Measurements from ENCODE around the gene RDH8. TPM values are rescaled to one million over a fixed set of nuclear protein-coding genes. Genes with fewer than 3 reads are reported as not detected.

The RDH8 gene
- total and polyA plus RNA-seq, 2 of the 4 experiments (the other 2 are of a cell fraction) = 0.18 TPM; not detected in 1

- intact Hi-C loops (cut with micrococcal nuclease) (no loop called here), dilution Hi-C loops (cut with HindIII; ENCODE audit: low sequenced_read_pairs, unreplicated experiment) (no loop called here), in situ Hi-C loops (cut with MboI; ENCODE audit: low sequenced_read_pairs) (no loop called here)
- no peak overlapping the region for H3K4me2 ChIP-seq (ENCODE audit: low read depth, low read length)
- no peak overlapping the region for H3K56ac ChIP-seq (ENCODE audit: extremely low read depth, insufficient read depth, low read length)
- H3K27me3 ChIP-seq (ENCODE audit: control insufficient read depth, insufficient read depth, low read length) = no peaks in the 10 kb centered on the region; the same call in 1 of the 2 replicates
- ChIA-PET POLR2A (ENCODE audit: unreplicated experiment) (no interaction called here), CTCF (interaction anchor here (1.2 kb wide), 1 partner anchor 26 kb away, joined by 3 read pairs; no protein-coding TSS in a partner anchor)
- H4K8ac ChIP-seq (ENCODE audit: low read depth in 2 of 2, low read length in 2 of 2) = no peak overlapping the region
- no peak overlapping the region for H3K4ac ChIP-seq (ENCODE audit: low read depth, low read length)
- H3K9me1 ChIP-seq (ENCODE audit: insufficient read depth, low read length) = no peaks in the 10 kb centered on the region
- H3K36me3 ChIP-seq (ENCODE audit: control insufficient read depth, insufficient read depth, low read length) = peaks cover 2% of the 10 kb centered on the region; the same call in 1 of the 2 replicates
- BruUV-seq (replicated peaks) = no TSS peak
- no peaks in the 10 kb centered on the region for H3K9me3 ChIP-seq (ENCODE audit: control insufficient read depth, insufficient read depth, low read length)
- H2AK9ac ChIP-seq (replicated peaks; ENCODE audit: low read depth, low read length, poor library complexity) = no peak overlapping the region
- H3K14ac ChIP-seq (replicated peaks; ENCODE audit: low read depth, low read length) = no peak overlapping the region
- no peak overlapping the region for H3K9ac ChIP-seq (ENCODE audit: low read depth, low read length)
- H2BK15ac ChIP-seq (ENCODE audit: low read depth, low read length) = no peak overlapping the region
- no peaks in the 10 kb centered on the region for H4K20me1 ChIP-seq (ENCODE audit: insufficient read depth, low read length)
- no peak overlapping the region for H3K4me3 ChIP-seq (ENCODE audit: insufficient read depth, low read depth, low read length)
- 74% methylated on average over 12 of the region's 15 CpGs; no CpG with 5 or more reads in 1 of the 2 experiments for WGBS, 2 experiments (ENCODE audit: extremely low coverage in 2 of 2, insufficient read length in 1 of 2)
- H3K27ac ChIP-seq (ENCODE audit: insufficient read depth, low read length) = no peak overlapping the region
- H4K91ac ChIP-seq (ENCODE audit: insufficient read depth, low read depth, low read length) = no peak overlapping the region
- no peak overlapping the region for H4K5ac ChIP-seq (ENCODE audit: low read depth, low read length)
- H2BK20ac ChIP-seq (ENCODE audit: low read depth, low read length) = no peak overlapping the region
- H2BK120ac ChIP-seq (ENCODE audit: low read depth, low read length) = no peak overlapping the region
- DNase-seq (no peak), ATAC-seq (ENCODE audit: low read depth) (no peak)
- no peak overlapping the region for H2BK5ac ChIP-seq (ENCODE audit: low read depth, low read length, poor library complexity, severe bottlenecking)
- TF ChIP-seq, protein P1, sequence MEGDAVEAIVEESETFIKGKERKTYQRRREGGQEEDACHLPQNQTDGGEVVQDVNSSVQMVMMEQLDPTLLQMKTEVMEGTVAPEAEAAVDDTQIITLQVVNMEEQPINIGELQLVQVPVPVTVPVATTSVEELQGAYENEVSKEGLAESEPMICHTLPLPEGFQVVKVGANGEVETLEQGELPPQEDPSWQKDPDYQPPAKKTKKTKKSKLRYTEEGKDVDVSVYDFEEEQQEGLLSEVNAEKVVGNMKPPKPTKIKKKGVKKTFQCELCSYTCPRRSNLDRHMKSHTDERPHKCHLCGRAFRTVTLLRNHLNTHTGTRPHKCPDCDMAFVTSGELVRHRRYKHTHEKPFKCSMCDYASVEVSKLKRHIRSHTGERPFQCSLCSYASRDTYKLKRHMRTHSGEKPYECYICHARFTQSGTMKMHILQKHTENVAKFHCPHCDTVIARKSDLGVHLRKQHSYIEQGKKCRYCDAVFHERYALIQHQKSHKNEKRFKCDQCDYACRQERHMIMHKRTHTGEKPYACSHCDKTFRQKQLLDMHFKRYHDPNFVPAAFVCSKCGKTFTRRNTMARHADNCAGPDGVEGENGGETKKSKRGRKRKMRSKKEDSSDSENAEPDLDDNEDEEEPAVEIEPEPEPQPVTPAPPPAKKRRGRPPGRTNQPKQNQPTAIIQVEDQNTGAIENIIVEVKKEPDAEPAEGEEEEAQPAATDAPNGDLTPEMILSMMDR (conservative IDR thresholded peaks at IDR 0.05; ENCODE audit: low read depth, low read length) = no peak
- TF ChIP-seq CEBPB (IDR thresholded peaks at IDR 0.05; ENCODE audit: low read depth, low read length) (no peak), POLR2A (IDR thresholded peaks at IDR 0.05; ENCODE audit: low read depth, low read length) (no peak), CHD1 (IDR thresholded peaks at IDR 0.05; ENCODE audit: low read depth, low read length) (no peak), BHLHE40 (IDR thresholded peaks at IDR 0.05; ENCODE audit: low read depth, low read length) (no peak), SMC3 (IDR thresholded peaks at IDR 0.05; ENCODE audit: low read depth, low read length) (no peak), RFX5 (IDR thresholded peaks at IDR 0.05; ENCODE audit: low read depth, low read length) (no peak)
- TF ChIP-seq, protein P2, sequence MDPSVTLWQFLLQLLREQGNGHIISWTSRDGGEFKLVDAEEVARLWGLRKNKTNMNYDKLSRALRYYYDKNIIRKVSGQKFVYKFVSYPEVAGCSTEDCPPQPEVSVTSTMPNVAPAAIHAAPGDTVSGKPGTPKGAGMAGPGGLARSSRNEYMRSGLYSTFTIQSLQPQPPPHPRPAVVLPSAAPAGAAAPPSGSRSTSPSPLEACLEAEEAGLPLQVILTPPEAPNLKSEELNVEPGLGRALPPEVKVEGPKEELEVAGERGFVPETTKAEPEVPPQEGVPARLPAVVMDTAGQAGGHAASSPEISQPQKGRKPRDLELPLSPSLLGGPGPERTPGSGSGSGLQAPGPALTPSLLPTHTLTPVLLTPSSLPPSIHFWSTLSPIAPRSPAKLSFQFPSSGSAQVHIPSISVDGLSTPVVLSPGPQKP (IDR thresholded peaks at IDR 0.05; ENCODE audit: borderline replicate concordance, low read depth, low read length) = no peak
- H3K23ac ChIP-seq (ENCODE audit: low read depth, low read length) = no peak overlapping the region
- H3K79me1 ChIP-seq (ENCODE audit: low read depth in 1 of 2, low read length in 2 of 2) = no peaks in the 10 kb centered on the region
- H3K18ac ChIP-seq (ENCODE audit: low read depth, low read length) = no peak overlapping the region
- peaks cover 2% of the 10 kb centered on the region; the same call in 1 of the 2 replicates for H3K4me1 ChIP-seq (ENCODE audit: control insufficient read depth, insufficient read depth, low read length)
- H2AFZ ChIP-seq (replicated peaks; ENCODE audit: low read length, poor library complexity) = no peak overlapping the region
- H2AK5ac ChIP-seq (ENCODE audit: low read depth, low read length) = no peak overlapping the region
Observed at GRCh38 chr19:9971166-9971897, 42.0 kb upstream of the RDH8 start.
